Measurements from ENCODE around the gene FAM135A.
"Not testable (repeated sequence)": the region's sequence is repeated elsewhere in the genome, so short reads cannot be mapped to it uniquely, and the experiment has no call there.

The FAM135A gene

DNA sequence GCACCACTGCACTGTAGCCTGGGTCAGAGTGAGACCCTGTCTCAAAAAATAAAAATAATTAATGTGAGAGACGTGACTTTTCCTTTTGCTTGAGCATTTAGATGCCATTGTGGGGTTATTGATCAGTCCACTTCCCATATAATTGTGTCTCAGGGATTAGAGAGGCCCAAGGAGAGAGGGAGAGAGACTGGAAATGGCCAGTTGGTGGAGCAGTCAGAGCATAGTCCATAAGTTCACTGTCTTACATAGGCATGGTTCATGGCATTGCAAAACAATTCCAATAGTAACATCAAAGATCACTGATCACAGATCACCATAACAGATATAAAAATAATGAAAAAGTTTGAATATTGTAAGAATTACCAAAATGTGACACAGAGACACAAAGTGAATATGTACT, 138.3 kb downstream of the FAM135A start:
- no peak for DNase-seq

- not testable (repeated sequence) for DNase-seq
Measured at GRCh38 chr6:70552286-70552940, 139.1 kb downstream of the FAM135A start.

GRCh38 chr6:70552974-70553373, 139.7 kb downstream of the FAM135A start:
- no peak for DNase-seq

DNA sequence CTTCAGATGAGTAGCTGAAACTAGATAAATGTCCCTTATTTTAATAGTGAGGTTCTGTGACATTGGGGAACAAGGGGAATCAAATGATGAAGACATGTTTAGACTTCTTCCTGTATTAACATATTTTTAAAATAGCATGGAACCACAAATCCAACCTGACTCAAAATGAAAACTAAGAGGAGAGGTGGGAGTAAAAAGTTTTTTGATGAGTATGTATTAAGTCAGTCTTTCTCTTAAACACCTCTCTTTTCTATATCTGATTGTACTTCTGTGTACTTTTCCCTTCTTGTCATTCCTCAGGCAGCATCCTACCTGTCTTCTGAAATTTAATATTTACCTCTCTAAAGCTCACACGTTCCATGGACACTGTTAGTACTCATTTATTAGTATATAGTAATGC, 144.7 kb downstream of the FAM135A start:
- no peak for DNase-seq

DNA sequence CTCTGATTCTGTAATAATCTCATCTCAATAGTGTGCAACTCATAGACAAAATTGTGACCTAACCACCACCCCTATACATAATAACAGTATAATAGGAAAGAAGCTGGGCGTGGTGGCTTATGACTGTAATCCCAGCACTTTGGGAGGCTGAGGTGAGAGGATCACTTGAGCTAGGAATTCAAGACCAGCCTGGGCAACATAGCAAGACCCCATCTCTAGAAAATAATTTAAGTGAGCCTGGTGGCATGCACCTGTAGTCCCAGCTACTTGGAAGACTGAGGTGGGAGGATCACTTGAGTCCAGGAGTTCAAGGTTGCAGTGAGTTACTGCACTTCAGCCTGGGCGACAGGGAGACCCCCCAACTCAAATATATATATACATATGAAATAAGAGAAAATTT, 149.1 kb downstream of the FAM135A start:
- not testable (repeated sequence) for DNase-seq

DNA sequence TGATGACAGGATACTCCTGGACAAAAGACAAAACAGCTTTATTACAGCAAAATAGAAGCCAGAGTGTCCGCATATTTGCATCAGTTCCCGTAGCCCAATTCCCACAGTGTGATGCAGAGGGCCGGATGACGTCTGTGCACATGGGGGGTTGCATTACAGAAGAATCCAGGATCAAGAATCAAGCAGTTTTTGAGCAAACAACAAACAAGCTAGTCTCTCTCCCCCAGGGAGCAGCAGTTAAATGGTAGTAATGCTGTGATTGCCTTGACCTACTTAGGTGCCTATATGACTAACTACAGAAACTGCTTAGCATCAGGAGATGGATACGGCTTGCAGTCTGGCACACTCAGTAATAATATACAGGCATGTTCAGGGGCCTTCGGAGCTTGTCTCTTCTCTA, 150.2 kb downstream of the FAM135A start:
- DNase-seq, result no peak

- peak; percentile 77 for DNase-seq
Measured at GRCh38 chr6:70566751-70567382, 153.6 kb downstream of the FAM135A start, which contains the start of gene SDHAF4. Gene SDHAF4 (plus strand): TSS chr6:70566930. CDS start chr6:70566941, 11 bp downstream.

DNA sequence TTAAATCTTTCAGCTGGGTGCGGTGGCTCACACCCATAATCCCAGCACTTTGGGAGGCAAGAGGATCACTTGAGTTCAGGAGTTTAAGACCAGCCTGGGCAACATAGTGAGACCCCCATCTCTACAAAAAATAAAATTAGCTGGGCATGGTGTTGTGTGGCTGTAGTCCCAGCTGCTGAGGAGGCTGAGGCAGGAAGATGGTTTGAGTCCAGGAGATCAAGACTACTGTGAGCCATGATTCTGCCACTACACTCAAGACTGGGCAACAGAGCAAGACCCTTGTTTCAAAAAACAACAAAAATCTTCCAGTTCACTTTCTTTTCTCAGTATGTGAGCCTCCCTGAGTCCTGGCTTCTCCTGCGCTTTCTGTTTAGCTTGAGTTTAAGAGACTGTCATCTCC, 161.3 kb downstream of the FAM135A start:
- no peak for DNase-seq

DNA sequence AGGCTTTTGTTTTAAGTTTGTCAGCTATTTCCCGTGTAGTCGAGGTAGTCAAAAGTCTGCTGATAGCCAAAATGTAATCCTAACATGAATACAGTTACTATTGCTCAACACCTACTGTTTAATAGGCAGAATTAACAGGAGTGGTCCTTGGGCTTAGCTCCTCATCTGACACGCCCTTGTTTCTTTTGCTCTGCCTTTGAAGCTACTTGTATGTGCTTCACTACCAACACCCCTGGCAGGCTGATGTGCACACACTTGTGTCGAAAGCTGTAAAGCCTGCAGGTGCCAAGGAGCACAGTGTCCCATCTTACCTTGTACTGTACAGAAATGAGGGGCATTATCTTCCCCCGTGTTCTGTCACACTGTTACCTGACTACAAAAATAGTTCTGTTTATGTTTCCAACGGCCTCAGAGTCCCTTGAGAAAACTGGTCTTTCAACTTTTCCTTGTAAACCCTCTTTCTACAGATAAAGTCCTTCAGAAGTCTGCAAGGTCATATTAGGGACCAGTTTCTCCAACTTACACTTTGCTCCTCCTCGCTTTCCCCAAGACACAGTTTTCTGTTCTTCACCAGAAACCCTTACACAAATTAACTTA, 162.7 kb downstream of the FAM135A start:
- DNase-seq, result no peak

- DNase-seq, result no peak
Measured at GRCh38 chr6:70586114-70586513, 172.8 kb downstream of the FAM135A start.

- no peak for DNase-seq
Measured at GRCh38 chr6:70590400-70590799, 177.1 kb downstream of the FAM135A start.

DNA sequence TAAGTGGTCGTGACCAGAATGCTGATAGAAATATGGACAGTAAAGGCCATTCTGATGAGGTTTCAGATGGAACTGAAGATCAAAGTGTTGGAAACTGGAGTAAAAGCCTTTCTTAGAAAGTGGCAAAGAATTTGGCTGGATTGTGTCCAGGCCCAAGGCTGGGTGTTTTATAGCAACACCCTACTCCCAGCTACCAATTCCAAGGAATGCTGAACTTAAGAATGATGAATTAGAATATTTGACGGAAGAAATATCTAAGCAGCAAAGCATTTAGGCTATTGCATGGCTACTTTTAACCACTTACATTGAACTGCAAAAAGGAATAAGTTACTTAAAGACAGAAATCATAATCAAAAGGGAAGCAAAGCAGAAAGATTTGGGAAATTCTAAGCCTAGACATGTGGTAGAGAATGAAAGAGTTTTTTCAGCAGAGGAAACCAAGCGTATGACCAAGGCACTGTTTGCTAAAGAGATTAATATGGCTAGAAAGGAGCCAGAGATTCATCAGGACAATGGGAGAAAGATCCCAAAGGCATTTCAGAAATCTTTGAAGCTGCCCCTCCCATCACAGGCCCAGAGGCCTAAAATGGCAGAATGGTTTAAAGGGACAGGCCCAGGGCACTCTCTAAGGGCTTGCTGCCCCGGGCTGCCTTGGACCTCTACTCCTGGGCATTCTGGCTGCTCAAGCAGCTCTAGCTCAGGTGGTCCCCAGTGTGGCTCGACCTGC, 179.2 kb downstream of the FAM135A start:
- no peak for DNase-seq

GRCh38 chr6:70593118-70593486, 179.8 kb downstream of the FAM135A start:
- DNase-seq, result no peak

GRCh38 chr6:70599187-70599586, 185.9 kb downstream of the FAM135A start:
- no peak for DNase-seq

GRCh38 chr6:70601014-70601413, 187.7 kb downstream of the FAM135A start:
- DNase-seq, result no peak

- no peak for DNase-seq
Measured at GRCh38 chr6:70604254-70604653, 190.9 kb downstream of the FAM135A start.

GRCh38 chr6:70607371-70607770, 194.1 kb downstream of the FAM135A start:
- not testable (repeated sequence) for DNase-seq

DNA sequence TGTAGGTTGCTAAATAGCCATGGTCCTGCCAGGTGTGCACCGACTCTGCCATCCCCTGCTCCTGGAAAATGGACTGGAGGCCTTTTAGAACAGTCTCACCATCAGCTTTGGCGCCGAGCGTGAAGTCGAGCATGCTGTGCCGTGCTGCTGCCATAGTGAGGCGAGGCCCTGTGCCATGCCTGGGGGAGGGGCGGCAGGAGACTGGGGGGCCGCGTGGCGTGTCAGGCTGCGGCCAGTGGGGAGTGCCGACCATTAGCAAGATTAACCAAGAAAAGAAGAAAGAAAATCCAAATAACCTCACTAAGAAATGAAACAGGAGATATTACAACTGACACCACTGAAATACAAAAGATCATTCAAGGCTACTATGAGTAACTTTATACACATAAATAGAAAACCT, 195.9 kb downstream of the FAM135A start:
- DNase-seq, result not testable (repeated sequence)
